GM06990 (cell line): ENCODE data around the gene ITIH3.
"Not testable (repeated sequence)": the region's sequence is repeated elsewhere in the genome, so short reads cannot be mapped to it uniquely, and the experiment has no call there.

Source experiments
- DNase-seq: peaks from one replicate; pipeline ENCODE4 v3.0.0-alpha.2; 2011; ENCODE audit not compliant: insufficient read length; ENCODE audit errors: extremely low read depth
- H3K27me3 ChIP-seq: replicated peaks from 2 replicates; pipeline ENCODE4 v1.6.0; 2011; ENCODE audit warnings: low read length; ENCODE audit not compliant: control insufficient read depth, insufficient read depth
- H3K36me3 ChIP-seq: 2 replicates; pipeline ENCODE4 v1.5.1; 2011; ENCODE audit warnings: low read length; ENCODE audit not compliant: control insufficient read depth, insufficient read depth
- H3K4me3 ChIP-seq: replicated peaks from 2 replicates; pipeline ENCODE4 v1.5.1; 2011; ENCODE audit warnings: low read depth, mild to moderate bottlenecking, control low read depth, low read length
- CTCF ChIP-seq: IDR thresholded peaks from 2 replicates; pipeline ENCODE4 v1.5.1; 2011; ENCODE audit warnings: low read length, control low read depth, mild to moderate bottlenecking, inconsistent platforms; ENCODE audit not compliant: insufficient read depth, poor library complexity, severe bottlenecking

Gene ITIH3

GRCh38 chr3:52774066-52774713 lies 20.4 kb upstream of the ITIH3 start:
- TF ChIP-seq CTCF: no peak
- H3K36me3 ChIP-seq: no peaks in the 10 kb centered on the region
- H3K4me3 ChIP-seq: no peak overlapping the region
- no peak for DNase-seq
- no peaks in the 10 kb centered on the region for H3K27me3 ChIP-seq

GRCh38 chr3:52774901-52775864 lies 19.4 kb upstream of the ITIH3 start:
- Histone ChIP-seq H3K4me3 (no peak overlapping the region), H3K36me3 (no peaks in the 10 kb centered on the region), H3K27me3 (no peaks in the 10 kb centered on the region)
- no peak for DNase-seq
- TF ChIP-seq CTCF: no peak

- Histone ChIP-seq H3K27me3 (no peaks in the 10 kb centered on the region), H3K4me3 (no peak overlapping the region), H3K36me3 (no peaks in the 10 kb centered on the region)
- no peak for DNase-seq
- no peak for TF ChIP-seq CTCF
Measured at GRCh38 chr3:52775877-52776276, 18.7 kb upstream of the ITIH3 start.

GRCh38 chr3:52776486-52776885 lies 18.1 kb upstream of the ITIH3 start:
- H3K27me3 ChIP-seq, H3K4me3 ChIP-seq, DNase-seq, H3K36me3 ChIP-seq: not testable (repeated sequence)

- H3K27me3 ChIP-seq: no peaks in the 10 kb centered on the region
- H3K36me3 ChIP-seq: no peaks in the 10 kb centered on the region
- DNase-seq: no peak
- H3K4me3 ChIP-seq: no peak within 1 kb of the TSS
- TF ChIP-seq CTCF: no peak
Measured at GRCh38 chr3:52777127-52777958, 17.3 kb upstream of the ITIH3 start, which contains the start of gene ITIH1. Gene ITIH1 (plus strand): TSS chr3:52777599. CDS start chr3:52777616, 17 bp downstream.
